ENCODE results near the gene NRXN3. TPM values are rescaled to one million over a fixed set of nuclear protein-coding genes. Genes with fewer than 3 reads are reported as not detected.

NRXN3 gene
- polyA plus RNA-seq, 1 experiment: 7.0 TPM

DNA sequence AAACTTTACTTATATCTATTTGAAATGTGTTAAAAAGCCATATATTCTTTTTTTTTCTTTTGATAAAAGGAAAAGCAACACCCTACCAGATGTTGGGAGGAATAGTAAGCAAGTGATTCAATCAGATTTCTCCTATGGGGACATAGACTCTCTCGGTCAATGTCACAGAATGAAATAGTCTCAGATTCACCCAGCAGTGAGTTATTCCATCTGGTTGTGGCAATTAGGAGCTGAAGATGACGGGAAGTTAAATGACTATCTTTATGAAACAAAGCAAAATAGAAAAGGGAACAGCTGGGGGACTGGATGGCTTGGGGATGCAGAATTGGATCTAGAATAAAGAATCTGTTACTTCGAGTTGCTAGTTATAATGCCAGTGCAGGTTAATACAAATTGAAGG is 857.0 kb downstream of the NRXN3 start:
- TF ChIP-seq, protein P1, sequence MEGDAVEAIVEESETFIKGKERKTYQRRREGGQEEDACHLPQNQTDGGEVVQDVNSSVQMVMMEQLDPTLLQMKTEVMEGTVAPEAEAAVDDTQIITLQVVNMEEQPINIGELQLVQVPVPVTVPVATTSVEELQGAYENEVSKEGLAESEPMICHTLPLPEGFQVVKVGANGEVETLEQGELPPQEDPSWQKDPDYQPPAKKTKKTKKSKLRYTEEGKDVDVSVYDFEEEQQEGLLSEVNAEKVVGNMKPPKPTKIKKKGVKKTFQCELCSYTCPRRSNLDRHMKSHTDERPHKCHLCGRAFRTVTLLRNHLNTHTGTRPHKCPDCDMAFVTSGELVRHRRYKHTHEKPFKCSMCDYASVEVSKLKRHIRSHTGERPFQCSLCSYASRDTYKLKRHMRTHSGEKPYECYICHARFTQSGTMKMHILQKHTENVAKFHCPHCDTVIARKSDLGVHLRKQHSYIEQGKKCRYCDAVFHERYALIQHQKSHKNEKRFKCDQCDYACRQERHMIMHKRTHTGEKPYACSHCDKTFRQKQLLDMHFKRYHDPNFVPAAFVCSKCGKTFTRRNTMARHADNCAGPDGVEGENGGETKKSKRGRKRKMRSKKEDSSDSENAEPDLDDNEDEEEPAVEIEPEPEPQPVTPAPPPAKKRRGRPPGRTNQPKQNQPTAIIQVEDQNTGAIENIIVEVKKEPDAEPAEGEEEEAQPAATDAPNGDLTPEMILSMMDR (IDR thresholded peaks at IDR 0.05; ENCODE audit: insufficient read depth, low read depth, low read length): no peak
- Histone ChIP-seq H3K27me3 (ENCODE audit: control insufficient read depth, insufficient read depth, low read length) (no peaks in the 10 kb centered on the region; the same call in 1 of the 2 replicates), H3K4me3 (ENCODE audit: low read depth, low read length) (no peak overlapping the region), H3K36me3 (ENCODE audit: control insufficient read depth, insufficient read depth, low read length) (no peaks in the 10 kb centered on the region)
- DNase-seq (ENCODE audit: low read depth): no peak
- CTCF ChIA-PET: no interaction called here
- POLR2A ChIA-PET: no interaction called here

DNA sequence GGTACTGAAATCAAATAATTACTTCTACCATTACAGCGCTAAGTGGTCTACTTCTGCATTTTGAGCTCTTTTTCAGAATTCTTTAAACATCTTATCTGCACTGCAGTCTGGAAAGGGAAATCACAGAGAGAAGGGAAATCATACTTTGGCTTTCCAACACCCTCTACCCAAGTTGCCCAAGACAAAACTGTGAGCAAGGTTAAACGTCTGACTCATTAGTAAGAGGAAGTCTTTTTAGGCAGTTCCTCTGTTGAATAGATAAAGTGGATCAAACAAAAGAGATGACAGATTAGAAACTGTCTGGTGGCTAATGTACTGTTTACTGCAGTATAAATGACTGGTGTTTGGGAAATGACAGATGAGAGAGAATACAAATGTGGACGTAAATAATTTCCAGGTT is 858.1 kb downstream of the NRXN3 start:
- Histone ChIP-seq H3K36me3 (ENCODE audit: control insufficient read depth, insufficient read depth, low read length) (no peaks in the 10 kb centered on the region), H3K27me3 (ENCODE audit: control insufficient read depth, insufficient read depth, low read length) (no peaks in the 10 kb centered on the region; the same call in none of the 2 replicates), H3K4me3 (ENCODE audit: low read depth, low read length) (no peak overlapping the region)
- POLR2A ChIA-PET: no interaction called here
- TF ChIP-seq, protein P1 (IDR thresholded peaks at IDR 0.05; ENCODE audit: insufficient read depth, low read depth, low read length): no peak
- CTCF ChIA-PET: no interaction called here
- no peak for DNase-seq (ENCODE audit: low read depth)

DNA sequence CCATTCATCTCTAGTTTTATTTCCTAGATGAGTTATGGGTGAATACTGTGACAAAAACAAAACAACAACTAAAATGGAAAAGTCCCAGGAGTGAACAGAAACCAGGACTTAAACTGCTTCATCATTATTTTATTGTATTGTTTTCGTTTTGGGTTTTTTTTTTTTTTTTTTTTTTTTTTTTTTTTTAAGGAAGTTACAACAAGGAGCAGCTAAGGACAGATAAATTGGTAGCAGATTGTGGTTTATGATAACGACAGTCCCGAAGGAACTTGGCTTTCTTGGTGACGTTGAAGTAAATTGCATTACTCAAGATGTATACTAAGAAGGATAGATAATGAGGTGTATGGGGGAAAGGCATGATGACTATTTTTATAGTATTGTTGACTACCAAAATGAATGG is 866.3 kb downstream of the NRXN3 start:
- DNase-seq (ENCODE audit: low read depth): no peak
- ChIA-PET CTCF (no interaction called here), POLR2A (no interaction called here)
- Histone ChIP-seq H3K4me3 (ENCODE audit: low read depth, low read length) (no peak overlapping the region), H3K27me3 (ENCODE audit: control insufficient read depth, insufficient read depth, low read length) (no peaks in the 10 kb centered on the region; the same call in 1 of the 2 replicates), H3K36me3 (ENCODE audit: control insufficient read depth, insufficient read depth, low read length) (no peaks in the 10 kb centered on the region)
- TF ChIP-seq, protein P1 (IDR thresholded peaks at IDR 0.05; ENCODE audit: insufficient read depth, low read depth, low read length): no peak

DNA sequence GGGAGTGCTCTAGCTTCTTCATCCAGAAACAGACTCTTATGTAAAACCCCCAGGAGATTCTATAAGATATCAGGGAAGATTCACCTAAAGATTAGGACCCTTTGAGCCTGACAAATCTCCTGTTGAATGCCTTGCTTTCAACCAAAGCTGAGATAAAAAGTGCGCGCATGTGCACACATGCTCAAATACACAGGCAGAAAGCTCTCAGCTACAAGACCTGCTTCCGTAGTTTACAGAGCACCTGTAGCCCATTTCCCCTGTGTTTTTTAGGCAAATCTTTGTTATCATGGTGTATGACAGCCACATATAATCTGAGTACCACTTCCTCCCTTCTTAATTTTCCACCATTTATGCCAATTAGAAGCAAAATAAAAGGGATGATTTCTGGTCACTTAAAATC is 866.9 kb downstream of the NRXN3 start:
- POLR2A ChIA-PET: no interaction called here
- no peak for DNase-seq (ENCODE audit: low read depth)
- no peaks in the 10 kb centered on the region for H3K36me3 ChIP-seq (ENCODE audit: control insufficient read depth, insufficient read depth, low read length)
- no peaks in the 10 kb centered on the region; the same call in 1 of the 2 replicates for H3K27me3 ChIP-seq (ENCODE audit: control insufficient read depth, insufficient read depth, low read length)
- CTCF ChIA-PET: no interaction called here
- TF ChIP-seq, protein P1 (IDR thresholded peaks at IDR 0.05; ENCODE audit: insufficient read depth, low read depth, low read length): no peak
- no peak overlapping the region for H3K4me3 ChIP-seq (ENCODE audit: low read depth, low read length)

DNA sequence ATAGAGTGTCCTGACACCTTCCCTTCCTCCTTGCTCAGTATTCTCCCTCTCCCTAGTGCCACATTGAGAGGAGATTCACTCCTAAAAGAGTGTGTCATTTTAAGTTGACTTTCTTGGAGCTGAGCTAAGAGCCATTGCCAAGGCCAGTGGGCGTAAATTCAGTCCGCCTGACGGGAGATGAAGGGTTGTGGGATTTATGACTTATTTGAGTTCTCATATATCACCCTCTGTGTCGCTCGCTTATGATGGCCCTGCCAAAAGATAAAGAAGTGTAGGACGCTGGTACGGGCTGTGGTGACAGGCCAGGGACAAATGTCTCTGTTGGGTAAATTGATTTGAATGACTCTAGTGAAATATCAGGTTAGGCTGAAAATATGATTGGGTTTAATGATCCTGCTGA is 867.4 kb downstream of the NRXN3 start:
- TF ChIP-seq, protein P1 (IDR thresholded peaks at IDR 0.05; ENCODE audit: insufficient read depth, low read depth, low read length): no peak
- ChIA-PET CTCF (no interaction called here), POLR2A (no interaction called here)
- H3K36me3 ChIP-seq (ENCODE audit: control insufficient read depth, insufficient read depth, low read length): no peaks in the 10 kb centered on the region
- no peak for DNase-seq (ENCODE audit: low read depth)
- H3K4me3 ChIP-seq (ENCODE audit: low read depth, low read length): no peak overlapping the region
- no peaks in the 10 kb centered on the region; the same call in 1 of the 2 replicates for H3K27me3 ChIP-seq (ENCODE audit: control insufficient read depth, insufficient read depth, low read length)

All from BJ (cell line).